Measurements from ENCODE around the gene EGFL7. TPM values are rescaled to one million over a fixed set of nuclear protein-coding genes. Genes with fewer than 3 reads are reported as not detected.
A peak's percentile ranks its signal among the peaks of the same experiment; 100 is the strongest.
"Not testable (repeated sequence)": the region's sequence is repeated elsewhere in the genome, so short reads cannot be mapped to it uniquely, and the experiment has no call there.

EGFL7 gene
- total and polyA plus RNA-seq, 2 of the 8 experiments (the other 6 are each of a cell fraction or from before 2014, with no cell fraction given) = 37.8 to 53.4 TPM

DNA sequence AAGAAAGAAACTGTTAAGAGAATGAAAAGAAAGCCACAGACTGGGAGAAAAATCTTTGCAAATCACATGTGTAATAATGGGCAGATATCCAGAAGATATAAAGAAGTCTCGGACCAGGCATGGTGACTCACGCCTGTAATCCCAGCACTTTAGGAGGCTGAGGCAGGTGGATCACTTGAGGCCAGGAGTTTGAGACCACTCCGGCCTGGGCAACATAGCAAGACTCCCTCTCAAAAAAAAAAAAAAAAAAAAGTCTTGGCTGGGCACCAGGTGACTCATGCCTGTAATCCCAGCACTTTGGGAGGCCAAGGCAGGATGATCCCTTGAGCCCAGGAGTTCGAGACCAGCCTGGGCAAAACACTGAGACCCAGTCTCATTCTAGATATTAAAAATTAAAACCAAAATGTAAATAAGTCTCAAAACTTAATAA, 48.5 kb downstream of the EGFL7 start:
- not testable (repeated sequence) for H3K14ac ChIP-seq (ENCODE audit: insufficient read length); H3K36me3 ChIP-seq (ENCODE audit: control insufficient read depth in 2 of 4, insufficient read depth in 4 of 4, low read length in 3 of 4); H4K91ac ChIP-seq (replicated peaks; ENCODE audit: insufficient read length, low read length); DNase-seq (ENCODE audit: low read depth in 1 of 2, low spot score in 2 of 2); H2AK5ac ChIP-seq (ENCODE audit: low read depth, low read length); H3K23me2 ChIP-seq (ENCODE audit: low read depth, low read length); H3K9me3 ChIP-seq (ENCODE audit: insufficient read depth in 2 of 2, low read depth in 1 of 2, low read length in 1 of 2); H2BK5ac ChIP-seq (ENCODE audit: low read depth, low read length); H3K4ac ChIP-seq (replicated peaks; ENCODE audit: insufficient read length, low read depth, low read length); H3K23ac ChIP-seq (ENCODE audit: insufficient read length); H2BK120ac ChIP-seq (replicated peaks; ENCODE audit: low read depth, low read length); H2BK12ac ChIP-seq (ENCODE audit: low read depth, low read length); FAIRE-seq; H3K56ac ChIP-seq (replicated peaks; ENCODE audit: insufficient read length, low read depth, low read length); H3K18ac ChIP-seq (ENCODE audit: extremely low read depth, low read length); H3K27me3 ChIP-seq (replicated peaks in 1 of 4; ENCODE audit: control insufficient read depth in 3 of 4, extremely low read depth in 1 of 4, insufficient read depth in 3 of 4, low read length in 3 of 4); H2BK15ac ChIP-seq (ENCODE audit: low read length); H4K8ac ChIP-seq (ENCODE audit: extremely low read depth, insufficient read depth, low read length); H3K27ac ChIP-seq (ENCODE audit: low read depth, low read length); H4K5ac ChIP-seq (ENCODE audit: insufficient read length, low read depth, low read length); H3K9ac ChIP-seq (replicated peaks in 1 of 4; ENCODE audit: extremely low read depth in 1 of 4, low read depth in 3 of 4, low read length in 3 of 4); H2BK20ac ChIP-seq (ENCODE audit: low read length); H2AFZ ChIP-seq (ENCODE audit: low read length)
- H3K79me1 ChIP-seq (ENCODE audit: low read depth, low read length) = peaks cover 16% of the 10 kb centered on the region
- ChIA-PET POLR2A (ENCODE audit: partially characterized antibody) (interaction anchor here (4.7 to 11.2 kb wide), 2 partner anchors 11 to 20 kb away, joined by 46 to 223 read pairs; no protein-coding TSS in a partner anchor), CTCF (ENCODE audit: partially characterized antibody) (interaction anchor here (1.0 to 1.4 kb wide), 2 partner anchors 16 kb away, joined by 3 to 6 read pairs; no protein-coding TSS in a partner anchor)
- H3K79me2 ChIP-seq (ENCODE audit: control insufficient read depth in 1 of 2, insufficient read depth in 2 of 2, low read length in 2 of 2) = peaks cover 0 to 11% of the 10 kb centered on the region in 2 experiments; a peak in 1 of 4 replicates
- peaks cover 0 to 12% (median 6%) of the 10 kb centered on the region in 4 experiments; a peak in 5 of 7 replicates for H3K4me1 ChIP-seq (replicated peaks in 1 of 4; ENCODE audit: control insufficient read depth in 3 of 4, insufficient read depth in 4 of 4, low read length in 3 of 4)
- peak overlapping the region in 2 of 4 experiments; percentile 53 to 90; a peak in 5 of 8 replicates for H3K4me3 ChIP-seq (ENCODE audit: extremely low read depth in 1 of 4, insufficient read depth in 2 of 4, low read depth in 3 of 4, low read length in 4 of 4)
- H3K4me2 ChIP-seq (ENCODE audit: insufficient read depth in 1 of 2, low read depth in 2 of 2, low read length in 2 of 2) = peak overlapping the region; percentile 77 to 80; a peak in 3 of 4 replicates
- peaks cover 11 to 13% of the 10 kb centered on the region in 2 experiments for H4K20me1 ChIP-seq (replicated peaks in 1 of 2; ENCODE audit: control insufficient read depth in 1 of 2, insufficient read depth in 2 of 2, low read length in 2 of 2)
- WGBS, 2 experiments (ENCODE audit: extremely low coverage in 1 of 2, insufficient coverage in 1 of 2, insufficient read length in 1 of 2, insufficient replicate concordance in 2 of 2, low coverage in 1 of 2, low lambda C conversion rate in 2 of 2, missing lambda C conversion rate in 1 of 2) = 93% methylated on average over 4 of the region's 4 CpGs; no CpG with 5 or more reads in 1 of the 2 experiments
